Activated CD4-positive, alpha-beta T cell treated with anti-CD3 and anti-CD28 coated beads for 4 hours (primary cell): ENCODE data around the gene DYNLT5.
A peak's percentile ranks its signal among the peaks of the same experiment; 100 is the strongest.
"Not testable (repeated sequence)": the region's sequence is repeated elsewhere in the genome, so short reads cannot be mapped to it uniquely, and the experiment has no call there.

Source experiments
- DNase-seq, 2 donors: peaks; one replicate each; pipeline ENCODE4 v3.0.0-alpha.2; 2020

The DYNLT5 gene

DNA sequence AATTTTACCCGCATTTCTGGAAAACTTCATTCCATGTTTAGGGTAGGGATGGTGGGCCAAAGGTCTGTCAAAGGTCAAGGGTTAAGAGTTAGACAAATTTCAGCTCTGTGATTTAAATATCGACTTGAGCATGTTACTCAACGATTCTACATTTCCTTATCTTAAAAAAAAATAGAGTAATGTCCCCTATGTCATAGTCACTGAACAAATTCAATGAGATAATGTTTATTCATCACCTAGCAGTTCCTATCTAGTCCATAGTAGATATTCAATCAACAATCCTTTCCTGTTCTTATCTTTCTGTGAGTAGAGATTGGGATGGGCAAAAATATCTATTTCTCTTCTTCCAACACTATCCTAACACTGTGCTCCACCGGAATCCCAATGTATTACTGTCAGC, 1.1 kb upstream of the DYNLT5 start:
- DNase-seq: no peak

GRCh38 chr1:66752671-66753371, 562 bp downstream of the DYNLT5 start:
- DNase-seq: no peak

GRCh38 chr1:66757722-66758240, 5.5 kb downstream of the DYNLT5 start:
- no peak for DNase-seq

DNA sequence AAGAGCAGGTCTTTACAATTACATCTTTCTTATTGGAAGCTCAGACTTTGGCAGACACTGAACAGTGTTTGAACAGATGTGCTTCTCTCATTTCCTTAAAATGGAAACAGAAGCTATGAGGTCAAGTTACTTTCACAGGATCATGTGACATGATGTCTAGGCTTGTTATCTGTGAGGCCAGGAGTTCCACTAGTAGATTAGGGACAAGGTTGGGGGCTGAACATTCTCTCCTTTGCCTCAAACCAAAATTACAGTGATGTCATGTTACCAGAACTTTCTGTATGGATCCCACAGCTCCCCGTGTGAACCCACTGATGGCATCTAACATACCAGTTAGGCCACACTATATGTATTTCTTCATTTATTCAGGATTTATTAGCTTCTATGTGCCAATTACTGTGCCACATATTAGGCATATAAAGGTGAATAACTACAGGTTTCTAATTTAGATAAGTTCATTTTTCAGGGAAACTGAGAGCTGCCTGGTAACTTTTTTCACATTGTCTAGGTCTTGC, 6.0 kb downstream of the DYNLT5 start:
- DNase-seq: no peak

GRCh38 chr1:66760506-66760905, 8.2 kb downstream of the DYNLT5 start:
- no peak for DNase-seq

DNA sequence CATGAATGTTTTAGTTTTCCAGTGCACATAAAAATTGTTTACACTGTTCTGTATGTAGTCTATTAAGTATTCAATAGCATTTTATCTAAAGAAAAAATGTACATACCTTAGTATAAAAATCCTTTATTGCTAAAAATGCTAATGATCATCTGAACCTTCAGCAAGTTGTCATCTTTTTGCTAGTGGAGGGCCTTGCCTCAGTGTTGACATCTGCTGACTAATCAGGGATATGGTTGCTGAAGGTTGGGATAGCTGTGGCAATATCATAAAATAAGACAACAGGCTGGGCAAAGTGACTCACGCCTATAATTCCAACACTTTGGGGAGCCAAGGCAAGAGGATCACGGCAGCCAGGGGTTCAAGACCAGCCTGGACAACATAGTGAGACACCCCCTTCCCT, 9.0 kb downstream of the DYNLT5 start:
- no peak for DNase-seq

- peak; percentile 32 to 76 for DNase-seq
Observed at GRCh38 chr1:66764994-66765578, 12.8 kb downstream of the DYNLT5 start.

- DNase-seq: no peak
Observed at GRCh38 chr1:66767626-66768025, 15.4 kb downstream of the DYNLT5 start.

GRCh38 chr1:66768965-66769364, 16.7 kb downstream of the DYNLT5 start:
- no peak for DNase-seq

GRCh38 chr1:66769512-66770229, 17.4 kb downstream of the DYNLT5 start:
- DNase-seq: no peak

- no peak for DNase-seq
Observed at GRCh38 chr1:66770240-66770639, 18.0 kb downstream of the DYNLT5 start.

GRCh38 chr1:66770694-66771093, 18.4 kb downstream of the DYNLT5 start:
- DNase-seq: no peak

DNA sequence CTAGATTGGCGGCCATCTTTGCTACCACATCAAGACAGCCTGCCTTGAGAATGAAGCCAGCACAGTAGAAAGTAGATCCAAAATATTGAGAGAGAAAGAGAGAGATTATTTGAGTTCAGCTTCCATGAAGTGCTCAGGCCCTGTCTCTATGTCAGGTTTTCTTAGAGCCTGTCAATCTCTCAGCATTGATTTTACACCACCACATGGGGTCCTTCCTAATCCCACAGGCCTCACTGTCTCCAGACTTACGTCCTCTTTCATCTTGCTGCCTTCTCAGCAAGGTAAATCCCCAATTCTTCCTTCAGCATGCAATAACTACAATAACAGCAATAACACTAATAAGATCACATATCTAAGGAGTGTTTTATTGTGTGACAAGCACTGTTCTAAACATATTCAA, 21.0 kb downstream of the DYNLT5 start:
- no peak for DNase-seq

DNA sequence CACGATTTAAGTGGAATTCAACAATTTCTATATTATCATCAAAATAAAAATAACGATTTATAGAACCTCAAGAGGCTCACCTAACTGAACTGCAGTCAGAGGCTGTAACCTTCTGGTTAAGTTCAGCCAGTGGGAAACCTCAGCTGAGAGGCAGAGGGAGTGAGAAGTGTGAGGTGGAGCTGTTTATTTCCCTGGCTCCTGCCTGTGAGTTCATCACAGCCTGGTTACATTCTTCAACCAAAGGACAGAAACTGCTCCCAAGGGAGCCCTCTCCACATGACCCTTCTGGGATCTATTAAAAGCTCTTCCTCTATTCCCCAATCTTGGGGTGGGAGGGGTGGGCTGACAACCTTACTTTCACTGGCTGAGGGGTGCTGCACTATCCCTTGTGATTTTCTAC, 22.2 kb downstream of the DYNLT5 start:
- DNase-seq: no peak

GRCh38 chr1:66775646-66776045, 23.4 kb downstream of the DYNLT5 start:
- DNase-seq: no peak

DNA sequence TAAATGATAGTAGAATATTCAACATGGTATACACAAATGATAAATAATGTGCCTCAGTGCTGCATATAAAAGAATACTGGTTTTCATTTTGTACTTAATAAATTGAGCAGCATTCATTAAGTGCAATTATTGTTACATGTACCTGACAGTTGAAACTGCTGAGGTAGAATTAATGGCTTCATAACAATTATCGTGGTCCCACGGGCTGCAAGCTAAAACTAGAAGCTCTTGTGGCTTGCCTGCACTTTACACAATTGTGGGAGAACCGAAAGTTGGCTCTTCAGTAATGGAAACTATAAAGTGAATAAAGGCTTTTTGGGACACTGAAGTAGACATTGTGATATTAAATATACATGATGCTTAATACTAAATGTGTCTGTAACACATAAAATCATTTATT, 25.6 kb downstream of the DYNLT5 start:
- no peak for DNase-seq

DNA sequence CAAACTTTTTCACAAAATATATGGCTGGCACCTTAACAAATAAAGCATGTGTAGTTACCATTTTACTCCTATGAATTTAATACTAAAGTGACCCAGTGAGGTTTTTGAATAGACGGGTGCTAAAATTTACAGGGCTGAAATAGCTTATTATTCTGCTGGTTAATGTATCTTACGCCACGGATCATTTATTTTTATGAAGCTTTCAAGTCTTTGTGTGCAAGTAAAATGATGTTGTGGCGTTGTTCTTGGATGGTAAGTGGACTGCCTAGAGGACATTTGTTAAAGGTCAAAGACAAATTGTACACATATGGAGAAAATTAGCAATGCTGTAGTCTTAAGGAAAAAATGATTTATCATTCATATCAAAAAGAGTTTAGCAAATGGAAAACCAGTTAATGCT, 26.0 kb downstream of the DYNLT5 start:
- no peak for DNase-seq

DNA sequence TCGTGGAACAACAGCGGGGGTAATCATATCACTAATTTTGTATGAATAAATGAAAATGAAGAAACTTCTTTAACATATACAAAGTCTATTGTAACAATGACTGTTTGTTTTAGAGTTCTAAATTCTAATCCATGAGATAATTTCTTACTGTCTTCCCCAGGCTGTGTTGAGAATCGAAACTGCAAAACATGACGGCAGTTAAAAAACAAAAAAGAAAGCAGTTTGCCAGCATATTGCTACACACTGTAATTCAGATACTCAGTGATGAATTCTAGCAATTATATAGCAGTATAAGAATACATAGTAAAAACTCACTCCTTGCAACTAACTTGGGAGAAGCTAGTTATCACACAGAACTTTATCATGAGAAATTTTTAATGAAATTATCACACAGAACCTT, 26.7 kb downstream of the DYNLT5 start:
- DNase-seq: no peak

DNA sequence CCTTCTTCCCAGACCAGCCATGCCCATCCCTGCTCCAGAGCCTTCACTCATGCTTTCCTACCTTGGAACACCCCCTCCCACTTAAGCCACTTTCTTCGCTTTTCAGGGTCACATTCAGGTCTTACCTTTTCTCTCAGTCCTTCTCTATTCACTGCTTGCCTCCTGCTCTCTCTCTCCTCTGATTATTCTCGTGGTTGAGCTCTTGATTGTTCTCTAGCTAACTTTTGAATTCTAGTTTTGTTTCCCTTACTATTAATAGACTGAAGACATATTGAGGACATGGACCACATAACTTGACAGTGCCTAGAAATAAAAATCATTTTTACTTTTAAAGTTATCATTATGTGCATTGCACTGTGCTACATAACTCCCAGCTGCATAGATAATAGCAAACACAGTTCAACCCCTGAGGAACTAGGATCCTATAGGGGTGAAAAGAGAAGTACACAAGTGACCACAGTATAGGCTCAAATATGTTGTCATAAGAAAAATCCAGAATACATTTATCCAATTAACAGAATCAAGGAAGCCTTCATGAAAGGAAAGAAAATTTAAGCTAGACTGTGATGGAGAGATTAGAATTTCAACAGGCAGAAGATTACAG, 27.3 kb downstream of the DYNLT5 start:
- no peak for DNase-seq

DNA sequence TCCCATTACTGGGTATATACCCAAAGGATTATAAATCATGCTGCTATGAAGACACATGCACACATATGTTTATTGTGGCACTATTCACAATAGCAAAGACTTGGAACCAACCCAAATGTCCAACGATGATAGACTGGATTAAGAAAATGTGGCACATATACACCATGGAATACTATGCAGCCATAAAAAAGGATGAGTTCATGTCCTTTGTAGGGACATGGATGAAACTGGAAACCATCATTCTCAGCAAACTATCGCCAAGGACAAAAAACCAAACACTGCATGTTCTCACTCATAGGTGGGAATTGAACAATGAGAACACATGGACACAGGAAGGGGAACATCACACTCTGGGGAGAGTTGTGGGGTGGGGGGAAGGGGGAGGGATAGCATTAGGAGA, 33.5 kb downstream of the DYNLT5 start:
- DNase-seq: not testable (repeated sequence)

- DNase-seq: no peak
Observed at GRCh38 chr1:66787641-66788040, 35.4 kb downstream of the DYNLT5 start.

DNA sequence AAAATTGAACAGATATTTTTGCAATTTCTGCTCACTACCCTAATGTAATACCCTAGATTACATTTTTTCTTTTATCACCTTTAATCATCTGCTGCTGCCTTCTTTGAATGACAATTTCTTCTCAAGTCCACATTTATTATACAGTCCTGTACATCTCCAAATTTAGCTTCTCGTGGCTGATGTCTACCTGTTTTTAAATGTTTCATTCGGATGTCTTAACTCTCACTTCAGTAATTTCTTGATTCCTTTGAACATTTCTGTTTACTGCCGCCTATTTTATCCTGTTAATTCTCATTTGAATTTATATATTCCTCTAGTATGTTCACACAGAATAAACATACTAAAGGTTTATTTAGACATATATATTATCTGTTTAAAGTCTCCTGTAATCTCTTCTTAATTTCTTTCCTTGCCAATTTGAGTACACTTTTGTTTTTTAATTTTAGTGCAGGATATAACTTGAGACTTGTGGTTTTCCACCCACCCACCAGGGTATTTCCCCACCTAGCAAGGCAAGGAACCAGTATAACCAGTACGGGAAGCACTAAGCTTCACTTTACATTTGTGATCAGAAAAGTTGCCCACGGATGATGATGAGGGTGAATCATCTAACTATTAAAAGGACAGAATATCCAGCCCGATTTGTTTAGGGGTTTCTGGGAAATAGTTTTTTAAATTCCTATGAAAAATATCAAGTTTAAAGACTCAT, 36.1 kb downstream of the DYNLT5 start:
- DNase-seq: peak; percentile 66 to 67
